ENCODE data around the gene PTPRD. TPM values are rescaled to one million over a fixed set of nuclear protein-coding genes. Genes with fewer than 3 reads are reported as not detected.

The PTPRD gene
- total RNA-seq, 2 donors from 2014 or later, result 19.6 to 101 TPM

GRCh38 chr9:9817176-9817575 is 795.6 kb downstream of the PTPRD start:
- ATAC-seq (ENCODE audit: insufficient number of reproducible peaks, low FRiP score, low read depth) (no peak), DNase-seq (ENCODE audit: low spot score) (no peak)
- H3K9me3 ChIP-seq, result no peaks in the 10 kb centered on the region

GRCh38 chr9:9804109-9804508 is 808.7 kb downstream of the PTPRD start:
- DNase-seq (ENCODE audit: low spot score) (no peak), ATAC-seq (ENCODE audit: insufficient number of reproducible peaks, low FRiP score, low read depth) (no peak)
- no peak overlapping the region for H3K4me3 ChIP-seq
- no peaks in the 10 kb centered on the region for H3K36me3 ChIP-seq
- no peak for TF ChIP-seq CTCF (IDR thresholded peaks at IDR 0.05)
- no peak overlapping the region for H3K27ac ChIP-seq
- H3K9me3 ChIP-seq, result no peaks in the 10 kb centered on the region
- H3K27me3 ChIP-seq (replicated peaks; ENCODE audit: insufficient read depth), result no peaks in the 10 kb centered on the region
- no peaks in the 10 kb centered on the region for H3K4me1 ChIP-seq (ENCODE audit: control insufficient read depth in 1 of 2, low read depth in 2 of 2)

More at GRCh38 chr9:9817176-9817575, 795.6 kb downstream of the PTPRD start:
- no peaks in the 10 kb centered on the region for H3K36me3 ChIP-seq
- no peak overlapping the region for H3K27ac ChIP-seq
- H3K4me3 ChIP-seq, result no peak overlapping the region
- no peak for TF ChIP-seq CTCF (IDR thresholded peaks at IDR 0.05)
- H3K27me3 ChIP-seq (replicated peaks; ENCODE audit: insufficient read depth), result no peaks in the 10 kb centered on the region
- H3K4me1 ChIP-seq (ENCODE audit: control insufficient read depth in 1 of 2, low read depth in 2 of 2), result no peaks in the 10 kb centered on the region

GRCh38 chr9:9799287-9799686 is 813.5 kb downstream of the PTPRD start:
- Histone ChIP-seq H3K36me3 (no peaks in the 10 kb centered on the region), H3K9me3 (no peaks in the 10 kb centered on the region), H3K27ac (no peak overlapping the region), H3K27me3 (replicated peaks; ENCODE audit: insufficient read depth) (no peaks in the 10 kb centered on the region), H3K4me3 (no peak overlapping the region), H3K4me1 (ENCODE audit: control insufficient read depth in 1 of 2, low read depth in 2 of 2) (no peaks in the 10 kb centered on the region)
- no peak for ATAC-seq (ENCODE audit: insufficient number of reproducible peaks, low FRiP score, low read depth)
- no peak for TF ChIP-seq CTCF (IDR thresholded peaks at IDR 0.05)
- no peak for DNase-seq (ENCODE audit: low spot score)

GRCh38 chr9:9792144-9792857 is 820.5 kb downstream of the PTPRD start:
- H3K36me3 ChIP-seq, result no peaks in the 10 kb centered on the region
- no peak overlapping the region for H3K27ac ChIP-seq
- TF ChIP-seq CTCF (IDR thresholded peaks at IDR 0.05), result no peak
- no peaks in the 10 kb centered on the region for H3K27me3 ChIP-seq (replicated peaks; ENCODE audit: insufficient read depth)
- DNase-seq (ENCODE audit: low spot score), result no peak
- H3K4me1 ChIP-seq (ENCODE audit: control insufficient read depth in 1 of 2, low read depth in 2 of 2), result no peaks in the 10 kb centered on the region
- H3K9me3 ChIP-seq, result no peaks in the 10 kb centered on the region
- no peak overlapping the region for H3K4me3 ChIP-seq
- no peak for ATAC-seq (ENCODE audit: insufficient number of reproducible peaks, low FRiP score, low read depth)

GRCh38 chr9:9791611-9792010 is 821.2 kb downstream of the PTPRD start:
- Histone ChIP-seq H3K4me3 (no peak overlapping the region), H3K27me3 (replicated peaks; ENCODE audit: insufficient read depth) (no peaks in the 10 kb centered on the region), H3K27ac (no peak overlapping the region), H3K36me3 (no peaks in the 10 kb centered on the region), H3K4me1 (ENCODE audit: control insufficient read depth in 1 of 2, low read depth in 2 of 2) (no peaks in the 10 kb centered on the region), H3K9me3 (no peaks in the 10 kb centered on the region)
- DNase-seq (ENCODE audit: low spot score) (no peak), ATAC-seq (ENCODE audit: insufficient number of reproducible peaks, low FRiP score, low read depth) (no peak)
- no peak for TF ChIP-seq CTCF (IDR thresholded peaks at IDR 0.05)
